ENCODE measurements around the gene HBG2.
"Not testable (repeated sequence)": the region's sequence is repeated elsewhere in the genome, so short reads cannot be mapped to it uniquely, and the experiment has no call there.

The HBG2 gene

DNA sequence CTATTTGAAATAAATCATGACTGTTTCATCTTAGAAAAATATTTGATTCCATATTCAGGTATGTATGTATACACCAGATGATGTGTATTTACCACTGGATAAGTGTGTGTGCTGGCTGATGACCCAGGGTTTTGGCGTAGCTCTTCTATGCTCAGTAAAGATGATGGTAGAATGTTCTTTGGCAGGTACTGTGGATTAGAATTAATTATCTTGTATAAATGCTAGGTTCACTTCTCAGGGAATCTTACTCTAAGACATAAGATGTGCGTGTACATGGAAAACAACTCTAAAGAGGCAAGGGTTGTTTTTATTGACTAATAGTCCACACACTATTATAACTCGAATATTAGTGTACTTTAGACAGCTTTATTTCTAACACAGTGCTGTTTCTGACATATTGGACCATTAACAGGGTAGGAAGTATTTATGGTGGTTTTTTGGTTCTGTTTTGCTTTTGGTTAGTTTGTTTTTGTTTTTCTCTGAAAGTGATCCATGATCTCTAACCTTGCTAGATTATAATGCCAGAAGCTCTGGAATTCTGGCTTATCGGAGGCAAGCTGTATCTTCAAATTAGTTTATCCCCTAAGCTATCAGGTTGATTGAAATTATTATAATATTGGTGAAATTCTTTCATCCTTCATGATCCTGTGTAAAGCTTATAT lies 3.9 kb downstream of the HBG2 start:
- H3K4me1 Mint-ChIP-seq (ENCODE audit: low read depth), result no peaks in the 10 kb centered on the region
- no peak overlapping the region for H3K27ac Mint-ChIP-seq
- H3K4me3 Mint-ChIP-seq, result no peak overlapping the region
- H3K36me3 Mint-ChIP-seq (ENCODE audit: low read depth), result no peaks in the 10 kb centered on the region
- intact Hi-C loops (cut with micrococcal nuclease), result no loop called here
- H3K27me3 Mint-ChIP-seq, result no peaks in the 10 kb centered on the region
- H3K9me3 Mint-ChIP-seq, result no peaks in the 10 kb centered on the region

DNA sequence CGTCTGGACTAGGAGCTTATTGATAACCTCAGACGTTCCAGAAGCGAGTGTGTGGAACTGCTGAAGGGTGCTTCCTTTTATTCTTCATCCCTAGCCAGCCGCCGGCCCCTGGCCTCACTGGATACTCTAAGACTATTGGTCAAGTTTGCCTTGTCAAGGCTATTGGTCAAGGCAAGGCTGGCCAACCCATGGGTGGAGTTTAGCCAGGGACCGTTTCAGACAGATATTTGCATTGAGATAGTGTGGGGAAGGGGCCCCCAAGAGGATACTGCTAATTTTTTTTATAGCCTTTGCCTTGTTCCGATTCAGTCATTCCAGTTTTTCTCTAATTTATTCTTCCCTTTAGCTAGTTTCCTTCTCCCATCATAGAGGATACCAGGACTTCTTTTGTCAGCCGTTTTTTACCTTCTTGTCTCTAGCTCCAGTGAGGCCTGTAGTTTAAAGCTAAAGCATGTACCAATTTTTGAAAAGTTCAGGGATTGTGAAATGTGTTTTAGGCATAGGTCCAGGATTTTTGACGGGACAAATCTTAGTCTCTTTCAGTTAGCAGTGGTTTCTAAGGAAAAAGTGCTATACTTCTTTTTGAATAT lies 4.7 kb downstream of the HBG2 start, which contains the start of gene HBG1:
HBG1 (minus strand) TSS at position 51 of the 590 bp plus-strand sequence. CDS start 53 bp downstream, outside the sequence.
- H3K9me3 Mint-ChIP-seq; H3K27me3 Mint-ChIP-seq; H3K4me1 Mint-ChIP-seq (ENCODE audit: low read depth); H3K4me3 Mint-ChIP-seq; H3K36me3 Mint-ChIP-seq (ENCODE audit: low read depth); H3K27ac Mint-ChIP-seq; intact Hi-C loops (cut with micrococcal nuclease): not testable (repeated sequence)

DNA sequence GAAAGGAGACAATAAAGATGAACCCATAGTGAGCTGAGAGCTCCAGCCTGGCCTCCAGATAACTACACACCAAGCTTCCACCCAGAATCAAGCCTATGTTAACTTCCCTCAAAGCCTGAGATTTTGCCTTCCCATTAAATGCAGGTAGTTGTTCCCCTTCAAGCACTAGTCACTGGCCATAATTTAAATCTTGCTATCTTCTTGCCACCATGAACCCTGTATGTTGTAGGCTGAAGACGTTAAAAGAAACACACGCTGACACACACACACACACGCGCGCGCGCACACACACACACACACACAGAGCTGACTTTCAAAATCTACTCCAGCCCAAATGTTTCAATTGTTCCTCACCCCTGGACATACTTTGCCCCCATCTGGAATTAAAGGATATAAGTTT lies 6.1 kb downstream of the HBG2 start:
- H3K36me3 Mint-ChIP-seq (ENCODE audit: low read depth); H3K27ac Mint-ChIP-seq; H3K4me3 Mint-ChIP-seq; H3K4me1 Mint-ChIP-seq (ENCODE audit: low read depth); intact Hi-C loops (cut with micrococcal nuclease); H3K9me3 Mint-ChIP-seq; H3K27me3 Mint-ChIP-seq: not testable (repeated sequence)

DNA sequence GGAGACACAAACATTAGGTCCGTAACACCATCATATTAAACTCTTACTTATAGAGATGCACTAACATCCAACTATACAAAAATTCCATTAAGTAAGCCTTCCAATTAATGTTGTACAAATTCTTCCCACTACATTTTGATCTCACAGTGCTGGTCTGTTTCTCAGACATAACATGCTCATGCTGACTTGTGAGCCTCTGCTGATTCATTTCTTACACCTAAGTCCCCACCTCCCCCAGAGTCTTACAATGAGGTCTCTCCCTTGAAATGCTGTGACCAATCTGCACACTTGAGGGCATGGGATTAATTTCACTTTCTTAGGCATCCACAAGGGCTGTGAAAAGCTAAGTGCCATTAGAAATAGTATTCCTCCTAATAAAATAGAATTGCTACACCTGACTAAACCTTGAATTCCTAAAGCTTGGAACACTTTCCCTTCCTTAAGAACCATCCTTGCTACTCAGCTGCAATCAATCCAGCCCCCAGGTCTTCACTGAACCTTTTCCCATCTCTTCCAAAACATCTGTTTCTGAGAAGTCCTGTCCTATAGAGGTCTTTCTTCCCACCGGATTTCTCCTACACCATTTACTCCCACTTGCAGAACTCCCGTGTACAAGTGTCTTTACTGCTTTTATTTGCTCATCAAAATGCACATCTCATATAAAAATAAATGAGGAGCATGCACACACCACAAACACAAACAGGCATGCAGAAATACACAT lies 6.9 kb downstream of the HBG2 start:
- H3K36me3 Mint-ChIP-seq (ENCODE audit: low read depth), result no peaks in the 10 kb centered on the region
- H3K27ac Mint-ChIP-seq, result no peak overlapping the region
- H3K9me3 Mint-ChIP-seq, result no peaks in the 10 kb centered on the region
- no peaks in the 10 kb centered on the region for H3K27me3 Mint-ChIP-seq
- H3K4me3 Mint-ChIP-seq, result no peak overlapping the region
- intact Hi-C loops (cut with micrococcal nuclease), result no loop called here
- no peaks in the 10 kb centered on the region for H3K4me1 Mint-ChIP-seq (ENCODE audit: low read depth)

DNA sequence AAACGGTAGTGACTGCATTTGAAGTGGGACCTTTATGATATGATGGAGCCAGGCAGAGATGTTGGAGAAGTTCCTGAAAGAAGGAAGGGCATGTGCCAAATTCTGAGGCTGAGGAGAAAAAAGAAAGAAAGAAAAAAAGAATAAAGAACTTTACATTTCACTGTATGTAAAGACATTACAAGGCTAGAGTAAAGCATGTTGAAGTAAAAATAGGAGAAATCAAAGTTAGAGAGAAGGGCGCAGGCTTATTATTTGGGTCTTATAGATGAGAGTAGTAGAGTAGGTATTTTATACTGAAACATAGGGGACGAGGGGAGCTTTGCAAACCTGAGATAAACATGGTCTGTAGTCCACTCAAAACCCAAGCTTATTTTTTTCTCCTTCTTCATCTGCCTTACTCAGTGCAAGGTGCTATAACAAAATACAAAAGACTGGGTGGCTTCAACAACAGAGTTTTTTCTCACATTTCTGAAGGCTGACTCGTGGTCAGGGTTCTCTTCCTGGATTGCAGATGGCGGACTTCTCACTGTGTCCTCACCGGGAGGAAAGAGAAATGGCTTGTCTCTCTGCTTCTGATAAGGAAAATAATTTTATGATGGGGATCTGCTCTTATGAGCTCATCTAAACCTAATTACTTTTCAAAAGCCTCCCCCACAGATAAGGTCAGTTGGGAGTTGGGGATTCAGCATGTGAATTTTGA lies 7.7 kb downstream of the HBG2 start:
- Mint-ChIP-seq H3K36me3 (ENCODE audit: low read depth) (no peaks in the 10 kb centered on the region), H3K9me3 (no peaks in the 10 kb centered on the region), H3K4me3 (no peak overlapping the region), H3K27me3 (no peaks in the 10 kb centered on the region), H3K4me1 (ENCODE audit: low read depth) (no peaks in the 10 kb centered on the region), H3K27ac (no peak overlapping the region)
- intact Hi-C loops (cut with micrococcal nuclease), result no loop called here

DNA sequence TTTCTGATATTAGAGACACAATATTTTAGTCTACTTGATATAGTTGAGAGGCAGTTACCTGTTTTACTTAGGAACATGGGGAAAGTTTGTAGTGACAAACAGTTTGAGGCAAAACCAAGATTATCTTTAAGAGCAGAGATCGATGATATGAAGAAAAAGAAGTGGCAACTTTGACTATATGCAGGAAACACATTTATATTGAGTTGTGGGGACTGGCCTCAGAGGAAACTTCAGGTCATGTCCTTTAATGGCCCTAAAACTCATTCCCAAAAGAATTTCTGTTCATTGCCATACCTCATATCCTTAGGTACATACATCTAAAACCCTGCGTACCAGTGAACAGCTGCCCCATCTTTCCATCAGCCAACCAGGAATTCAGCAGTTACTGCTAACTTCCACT lies 9.4 kb downstream of the HBG2 start:
- intact Hi-C loops (cut with micrococcal nuclease), result no loop called here
- no peaks in the 10 kb centered on the region for H3K27me3 Mint-ChIP-seq
- no peak overlapping the region for H3K4me3 Mint-ChIP-seq

DNA sequence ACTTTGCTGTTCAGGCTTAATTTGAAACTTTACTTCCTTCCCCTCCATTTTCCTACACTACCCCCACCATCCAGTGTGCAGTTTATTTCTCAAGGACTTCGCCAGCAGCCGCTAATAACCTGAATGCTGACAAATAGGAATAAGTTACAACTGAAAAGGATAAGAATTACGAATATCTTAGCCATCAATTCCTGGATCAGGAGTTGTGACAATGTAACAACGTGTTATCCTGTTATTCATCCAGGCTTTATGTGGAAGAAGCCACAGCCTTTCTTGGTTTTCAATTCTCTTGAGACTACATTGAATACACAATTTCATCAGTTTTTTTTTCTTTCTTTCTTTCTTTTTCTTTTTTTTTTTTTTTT lies 10.8 kb downstream of the HBG2 start:
- H3K4me1 Mint-ChIP-seq (ENCODE audit: low read depth), result no peaks in the 10 kb centered on the region
- H3K27me3 Mint-ChIP-seq, result no peaks in the 10 kb centered on the region
- H3K36me3 Mint-ChIP-seq (ENCODE audit: low read depth), result no peaks in the 10 kb centered on the region
- H3K4me3 Mint-ChIP-seq, result no peak overlapping the region
- no peaks in the 10 kb centered on the region for H3K9me3 Mint-ChIP-seq
- intact Hi-C loops (cut with micrococcal nuclease), result no loop called here
- no peak overlapping the region for H3K27ac Mint-ChIP-seq

More for the DNA sequence above, 9.4 kb downstream of the HBG2 start:
- Mint-ChIP-seq H3K27ac (no peak overlapping the region), H3K4me1 (ENCODE audit: low read depth) (no peaks in the 10 kb centered on the region), H3K36me3 (ENCODE audit: low read depth) (no peaks in the 10 kb centered on the region), H3K9me3 (no peaks in the 10 kb centered on the region)

DNA sequence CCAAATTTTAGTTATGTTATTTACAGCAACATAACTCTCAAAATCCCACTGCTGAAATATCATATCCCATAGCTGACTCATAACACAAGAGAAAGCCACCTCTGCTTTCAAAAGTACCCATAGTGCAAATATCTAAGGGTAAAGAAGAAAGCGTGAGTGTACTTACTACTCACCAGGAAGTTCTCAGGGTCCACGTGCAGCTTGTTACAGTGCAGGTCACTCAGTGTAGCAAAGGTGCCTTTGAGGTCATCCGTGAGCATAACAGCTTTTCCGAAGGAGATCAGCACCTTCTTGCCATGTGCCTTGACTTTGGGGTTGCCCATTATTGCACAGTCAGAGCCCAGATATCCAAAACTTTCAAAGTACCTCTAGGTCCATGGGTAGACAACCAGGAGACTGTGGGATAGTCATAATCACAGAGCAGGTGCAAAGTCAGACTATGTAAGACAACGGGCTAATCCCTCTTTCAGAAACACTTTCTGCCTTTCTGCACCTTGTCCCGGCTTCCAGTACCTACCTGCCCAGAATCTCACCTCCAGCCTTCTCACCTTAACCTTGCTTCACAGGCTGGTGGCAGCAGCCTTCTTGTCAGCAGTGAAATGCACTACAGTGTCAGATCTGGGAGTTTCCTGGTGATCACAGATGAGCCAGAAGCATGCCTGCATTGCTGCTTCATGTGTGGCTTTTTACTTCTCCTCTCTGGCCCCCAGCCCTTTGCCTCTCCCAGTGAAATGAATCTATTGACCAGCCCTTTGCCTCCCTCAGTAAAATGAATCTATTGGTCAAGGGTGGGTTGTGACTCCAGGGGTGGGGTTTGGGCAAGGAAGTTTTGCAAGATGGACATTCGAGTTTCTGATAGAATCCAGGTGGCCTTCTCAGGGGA lies 11.4 kb downstream of the HBG2 start:
- Mint-ChIP-seq H3K27ac (no peak overlapping the region), H3K9me3 (no peaks in the 10 kb centered on the region), H3K27me3 (no peaks in the 10 kb centered on the region), H3K36me3 (ENCODE audit: low read depth) (no peaks in the 10 kb centered on the region), H3K4me1 (ENCODE audit: low read depth) (no peaks in the 10 kb centered on the region), H3K4me3 (no peak overlapping the region)
- intact Hi-C loops (cut with micrococcal nuclease), result no loop called here

DNA sequence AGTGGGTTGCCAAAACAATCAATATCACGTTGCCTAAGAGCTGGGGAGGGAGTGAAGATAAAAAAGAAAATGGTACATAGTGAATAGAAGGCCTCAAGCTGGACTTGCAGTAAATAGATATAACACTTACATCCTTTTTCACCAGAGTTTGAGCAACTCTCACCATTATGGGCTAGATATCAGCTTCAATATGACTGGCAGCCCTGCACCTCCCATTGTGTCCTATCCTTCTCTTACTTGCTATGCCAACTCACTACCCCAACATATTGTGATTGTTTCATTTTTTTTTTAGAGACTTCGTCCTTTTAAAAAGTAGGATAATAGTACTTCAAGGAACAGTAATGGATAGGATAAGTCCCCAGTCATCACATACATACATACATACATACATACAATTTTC lies 12.4 kb downstream of the HBG2 start:
- Mint-ChIP-seq H3K4me3 (no peak overlapping the region), H3K4me1 (ENCODE audit: low read depth) (no peaks in the 10 kb centered on the region), H3K27ac (no peak overlapping the region), H3K9me3 (no peaks in the 10 kb centered on the region), H3K27me3 (no peaks in the 10 kb centered on the region), H3K36me3 (ENCODE audit: low read depth) (no peaks in the 10 kb centered on the region)
- intact Hi-C loops (cut with micrococcal nuclease), result no loop called here

DNA sequence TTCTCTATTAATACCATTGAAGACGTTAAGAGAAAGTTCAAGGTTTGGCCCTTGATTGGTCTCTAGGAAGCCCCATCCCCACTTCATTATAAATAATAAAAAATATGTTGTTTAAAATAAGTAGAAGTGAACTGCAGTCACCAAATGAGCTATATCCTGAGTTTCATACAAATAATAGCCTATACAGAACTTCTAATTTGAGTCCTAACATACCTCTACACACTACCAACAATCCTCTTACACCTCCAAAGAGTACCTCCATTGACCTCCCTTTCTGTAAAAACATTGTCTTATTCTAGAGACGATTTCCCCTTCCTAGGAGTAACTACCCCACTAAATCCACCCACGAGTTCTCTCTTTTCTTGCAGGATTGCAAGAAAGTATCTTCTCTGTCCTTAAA lies 13.1 kb downstream of the HBG2 start:
- H3K27me3 Mint-ChIP-seq, result no peaks in the 10 kb centered on the region
- no peak overlapping the region for H3K27ac Mint-ChIP-seq
- H3K4me3 Mint-ChIP-seq, result no peak overlapping the region
- no peaks in the 10 kb centered on the region for H3K4me1 Mint-ChIP-seq (ENCODE audit: low read depth)
- H3K9me3 Mint-ChIP-seq, result no peaks in the 10 kb centered on the region
- H3K36me3 Mint-ChIP-seq (ENCODE audit: low read depth), result no peaks in the 10 kb centered on the region
- intact Hi-C loops (cut with micrococcal nuclease), result no loop called here

DNA sequence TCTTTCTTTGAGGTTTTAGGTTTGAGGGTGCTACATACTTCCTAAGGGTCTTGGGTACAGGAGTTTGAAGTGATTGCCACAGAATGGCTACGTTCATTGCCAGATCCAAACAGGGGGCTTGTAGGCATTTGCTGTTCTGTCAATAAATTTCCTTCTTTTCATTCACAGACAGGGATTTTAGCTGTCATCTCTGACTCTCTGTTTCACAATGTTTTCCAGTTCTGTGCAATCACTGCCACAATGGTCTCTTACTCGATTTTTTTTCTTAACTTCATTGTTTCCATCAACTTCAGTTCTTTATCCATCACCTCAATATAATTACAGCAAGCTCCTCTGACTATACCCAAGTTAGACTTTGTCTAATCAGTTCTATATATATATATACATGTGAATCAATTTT lies 14.1 kb downstream of the HBG2 start:
- no peaks in the 10 kb centered on the region for H3K4me1 Mint-ChIP-seq (ENCODE audit: low read depth)

DNA sequence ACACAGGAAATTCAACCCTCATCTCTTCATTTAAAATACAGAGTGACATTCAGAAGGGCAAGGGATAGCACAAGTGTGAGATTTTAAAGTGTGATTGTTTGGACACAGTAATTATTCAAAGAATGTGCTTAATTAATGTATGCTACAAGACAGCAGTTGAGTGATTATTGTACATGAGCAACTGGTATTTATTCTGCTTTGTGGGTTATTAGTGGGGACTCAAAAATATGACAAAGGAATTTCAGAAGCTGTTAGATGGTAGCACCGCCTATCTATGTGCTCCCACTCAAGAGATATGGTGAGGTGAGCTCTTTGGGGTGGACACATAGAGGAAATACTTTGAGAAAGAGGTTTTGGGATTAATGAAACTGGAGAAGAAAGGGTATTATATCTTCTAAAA lies 14.5 kb downstream of the HBG2 start:
- Mint-ChIP-seq H3K27ac (no peak overlapping the region), H3K4me1 (ENCODE audit: low read depth) (no peaks in the 10 kb centered on the region), H3K9me3 (no peaks in the 10 kb centered on the region), H3K4me3 (no peak overlapping the region), H3K36me3 (ENCODE audit: low read depth) (no peaks in the 10 kb centered on the region), H3K27me3 (no peaks in the 10 kb centered on the region)
- intact Hi-C loops (cut with micrococcal nuclease), result no loop called here

More for the DNA sequence above, 14.1 kb downstream of the HBG2 start:
- intact Hi-C loops (cut with micrococcal nuclease), result no loop called here
- Mint-ChIP-seq H3K36me3 (ENCODE audit: low read depth) (no peaks in the 10 kb centered on the region), H3K27me3 (no peaks in the 10 kb centered on the region), H3K4me3 (no peak overlapping the region), H3K9me3 (no peaks in the 10 kb centered on the region), H3K27ac (no peak overlapping the region)

DNA sequence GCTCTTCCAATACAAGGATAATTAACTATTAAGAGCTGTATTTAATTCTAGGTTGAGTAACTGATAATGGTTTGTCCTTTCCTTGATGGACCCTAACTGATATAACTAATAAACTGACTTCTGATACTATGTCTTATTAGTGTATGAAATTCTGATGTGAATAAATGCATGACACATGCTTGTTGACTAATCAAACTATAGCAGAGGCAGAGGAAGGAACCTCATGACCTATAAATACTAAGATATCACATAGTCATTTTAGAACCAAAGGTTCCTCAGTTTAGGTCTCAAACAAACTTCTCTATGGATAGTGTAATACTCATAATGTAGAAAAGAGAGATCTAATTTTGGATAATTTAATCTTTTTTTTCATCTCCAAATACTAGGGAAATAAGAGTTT lies 15.5 kb downstream of the HBG2 start:
- Mint-ChIP-seq H3K4me3 (no peak overlapping the region), H3K9me3 (no peaks in the 10 kb centered on the region), H3K4me1 (ENCODE audit: low read depth) (no peaks in the 10 kb centered on the region), H3K27me3 (no peaks in the 10 kb centered on the region), H3K36me3 (ENCODE audit: low read depth) (no peaks in the 10 kb centered on the region), H3K27ac (no peak overlapping the region)
- intact Hi-C loops (cut with micrococcal nuclease), result no loop called here
